Measurements from ENCODE around the gene CENPE.

- TF ChIP-seq CTCF (IDR thresholded peaks at IDR 0.05): no peak
- TF ChIP-seq POLR2A (IDR thresholded peaks at IDR 0.05): no peak
Observed at GRCh38 chr4:103098756-103099440, 99.2 kb downstream of the CENPE start.

All from Peyer's patch (tissue), 4 donors.